NCI-H82 treated with DMSO at 0.1 percent for 48 hours (cell line): ENCODE measurements around the gene PYHIN1.

ENCODE experiments used
- DNase-seq: peaks from one replicate; lab custom pipeline; 2025; ENCODE audit not compliant: unreplicated experiment; lab: John Stamatoyannopoulos, UW

The PYHIN1 gene

DNA sequence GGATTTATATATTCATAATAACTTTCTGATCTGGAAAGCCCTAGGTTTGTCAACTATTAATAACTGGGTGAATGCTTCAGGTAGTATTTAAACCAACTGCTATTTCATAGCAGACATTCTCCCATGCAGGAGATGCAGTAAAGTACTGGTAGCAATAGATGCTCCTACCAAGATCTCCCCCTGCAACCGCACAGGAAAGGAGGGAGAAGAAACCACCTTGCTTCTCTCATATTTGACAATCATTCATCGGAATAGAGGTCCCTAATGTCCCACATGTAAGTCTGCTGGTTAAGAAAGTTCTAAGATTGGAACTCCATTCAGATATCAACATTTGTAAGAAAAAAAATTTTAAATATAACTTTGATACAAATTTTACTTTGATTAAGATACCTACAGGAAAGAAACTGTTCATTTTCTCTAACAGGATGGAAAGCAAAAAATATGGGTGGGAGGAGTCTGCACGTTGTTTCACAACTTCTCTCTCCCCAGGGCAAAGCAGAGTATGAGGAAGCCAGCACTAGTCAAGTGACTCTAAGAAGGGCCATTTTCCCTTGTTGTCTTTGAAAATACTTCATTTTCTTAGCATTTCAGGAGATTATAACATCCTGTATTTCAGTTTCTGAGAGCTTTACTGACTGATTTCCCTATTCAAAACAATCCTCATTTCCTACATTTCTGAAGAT is at the start of gene PYHIN1:
TSS of gene PYHIN1 (plus strand) at position 498 of the 683 bp plus-strand sequence. CDS start 5,359 bp downstream, outside the sequence.
- DNase-seq: no peak

DNA sequence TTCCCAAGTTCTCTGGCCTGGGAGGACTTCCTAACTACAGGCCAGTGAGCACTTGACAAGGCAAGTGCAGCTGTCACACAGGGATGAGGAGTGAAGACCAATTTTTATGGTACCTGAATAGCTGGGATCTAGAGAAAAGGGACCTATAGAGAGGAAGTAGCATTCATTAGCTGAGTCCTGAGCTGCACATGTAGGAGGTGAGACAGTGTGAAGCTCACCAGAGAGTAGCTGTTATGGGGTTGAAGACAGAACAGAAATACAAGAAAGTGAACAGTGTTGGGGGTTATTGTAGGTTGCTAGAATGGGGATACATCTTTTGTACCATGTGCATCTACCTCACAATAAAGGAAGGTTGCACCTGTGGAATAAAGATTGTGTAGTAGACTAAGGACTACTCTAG is 37.7 kb upstream of the PYHIN1 start:
- no peak for DNase-seq

DNA sequence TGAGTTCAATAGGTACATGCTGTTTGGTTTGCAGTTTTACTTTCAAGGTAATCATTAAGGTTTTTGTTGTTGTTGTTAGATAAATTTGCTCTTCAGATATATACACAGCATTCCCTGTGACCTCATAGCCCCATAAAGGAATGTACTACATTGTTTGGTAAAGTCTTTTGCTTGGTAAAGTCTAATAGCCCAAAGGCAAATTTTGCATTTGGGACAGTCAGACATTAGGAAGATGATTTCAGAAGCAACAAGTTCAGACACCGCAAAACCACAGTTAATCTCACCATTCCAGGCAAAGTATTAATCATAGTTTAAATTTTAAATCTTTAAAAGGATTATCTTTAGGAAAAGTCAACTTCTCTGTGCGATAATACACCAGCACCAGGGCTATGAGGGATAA is 32.6 kb upstream of the PYHIN1 start:
- DNase-seq: no peak

DNA sequence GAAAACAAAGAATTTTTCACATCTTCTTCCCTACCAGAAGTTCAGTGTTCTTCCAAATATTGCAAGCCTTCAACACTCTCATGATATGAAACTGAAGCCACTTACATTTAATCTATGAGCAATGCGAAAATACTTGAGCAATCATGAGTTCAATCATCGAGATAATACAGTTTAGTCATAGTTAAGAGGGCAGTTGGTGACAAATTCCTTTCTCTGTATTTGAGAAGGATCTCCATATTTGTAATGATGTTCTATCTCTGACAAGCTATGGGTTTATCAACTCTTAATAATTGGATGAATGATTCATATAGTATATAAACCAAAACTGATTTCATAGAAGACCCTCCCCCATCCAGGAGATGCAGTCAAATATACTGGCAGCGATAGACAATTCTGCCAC is 29.7 kb upstream of the PYHIN1 start:
- DNase-seq: no peak

DNA sequence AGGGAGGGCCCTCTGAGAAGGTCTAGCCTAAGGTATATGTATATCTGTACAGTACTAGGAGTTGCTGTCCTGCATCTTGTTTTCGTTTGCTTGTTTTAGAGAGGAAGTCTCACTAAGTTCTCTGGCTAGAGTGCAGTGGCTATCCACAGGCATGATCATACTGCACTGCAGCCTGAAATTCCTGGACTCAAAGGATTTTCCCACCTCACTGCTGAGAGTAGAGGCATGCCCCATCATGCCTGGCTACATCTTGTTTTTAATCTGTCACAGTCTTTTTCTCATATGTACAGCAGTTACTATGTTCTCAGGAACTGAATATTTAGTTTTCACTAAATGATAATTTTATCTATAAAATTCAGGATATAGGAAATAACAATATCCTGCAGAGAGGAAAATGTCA is 15.3 kb upstream of the PYHIN1 start:
- no peak for DNase-seq

DNA sequence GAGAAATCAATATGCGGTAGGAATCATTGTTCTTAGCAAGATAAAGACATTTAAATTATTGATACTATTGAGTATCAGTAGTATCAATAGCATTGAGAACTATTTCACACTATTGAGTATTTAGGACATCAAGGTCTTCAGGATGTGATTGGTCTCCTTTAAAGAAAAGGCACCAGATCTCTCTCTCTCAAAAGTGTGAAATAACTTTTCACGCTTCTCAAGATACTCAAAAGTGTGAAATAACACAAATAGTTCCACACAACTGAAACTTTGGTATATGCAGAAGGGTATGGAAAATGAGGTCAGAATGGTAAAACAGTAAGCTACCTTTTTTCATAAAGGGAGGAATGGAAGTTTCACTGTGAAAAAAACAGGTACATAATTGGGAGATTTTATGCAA is 6.7 kb upstream of the PYHIN1 start:
- DNase-seq: no peak

DNA sequence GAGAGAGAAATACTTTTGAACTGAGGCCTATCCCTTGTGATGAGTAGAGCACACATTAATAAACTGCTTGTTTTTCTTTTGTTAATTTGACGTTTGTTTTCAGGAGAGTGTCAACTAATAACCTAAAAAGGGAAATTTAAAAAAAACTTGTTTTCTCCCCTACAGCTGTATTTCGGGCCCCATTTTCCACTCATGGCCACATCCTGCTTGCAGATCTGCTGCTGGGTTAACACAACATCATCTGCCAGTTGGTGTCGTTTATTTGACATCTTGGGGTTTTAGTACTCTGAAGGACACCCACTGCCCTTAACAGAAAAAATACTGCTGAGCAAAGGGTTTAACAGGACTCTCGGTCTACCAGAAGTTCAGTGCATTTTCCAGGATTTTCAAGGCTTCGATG is 848 bp upstream of the PYHIN1 start:
- DNase-seq: no peak

DNA sequence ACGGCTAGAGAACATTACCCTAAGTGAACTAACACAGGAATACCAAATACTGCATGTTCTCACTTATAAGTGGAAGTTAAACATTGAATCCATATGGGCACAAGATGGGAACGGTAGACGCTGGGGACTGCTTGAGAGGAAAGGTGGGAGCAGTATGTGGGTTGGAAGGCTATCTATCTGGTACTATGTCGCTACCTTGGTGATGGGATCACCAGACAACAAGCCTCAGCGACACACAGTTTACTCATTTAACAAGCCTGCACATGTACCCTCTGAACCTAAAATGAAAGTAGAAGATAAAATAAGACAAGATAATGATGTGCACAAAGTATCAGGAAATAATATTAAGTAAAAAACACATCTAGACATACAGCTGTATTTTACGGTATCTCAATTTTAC is 819 bp downstream of the PYHIN1 start:
- no peak for DNase-seq

DNA sequence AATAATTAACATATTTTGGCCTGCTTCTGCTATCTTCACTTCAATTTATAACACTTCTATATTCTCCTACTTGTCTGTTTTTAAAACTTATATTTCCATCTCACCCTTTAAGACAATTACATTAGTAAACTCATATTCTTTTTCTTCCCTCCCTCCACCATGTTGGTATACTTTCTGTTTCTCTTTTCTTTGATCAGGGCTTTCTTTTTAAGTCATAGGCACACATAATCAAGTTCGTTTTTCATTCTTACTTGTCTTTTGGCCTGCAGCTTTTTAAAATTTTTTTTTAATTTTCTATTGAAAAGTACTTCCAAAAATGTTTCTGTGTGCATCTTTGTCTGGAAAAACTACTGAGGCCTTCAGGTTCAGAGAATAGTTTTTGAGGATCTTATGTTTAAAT is 2.3 kb downstream of the PYHIN1 start:
- DNase-seq: no peak

DNA sequence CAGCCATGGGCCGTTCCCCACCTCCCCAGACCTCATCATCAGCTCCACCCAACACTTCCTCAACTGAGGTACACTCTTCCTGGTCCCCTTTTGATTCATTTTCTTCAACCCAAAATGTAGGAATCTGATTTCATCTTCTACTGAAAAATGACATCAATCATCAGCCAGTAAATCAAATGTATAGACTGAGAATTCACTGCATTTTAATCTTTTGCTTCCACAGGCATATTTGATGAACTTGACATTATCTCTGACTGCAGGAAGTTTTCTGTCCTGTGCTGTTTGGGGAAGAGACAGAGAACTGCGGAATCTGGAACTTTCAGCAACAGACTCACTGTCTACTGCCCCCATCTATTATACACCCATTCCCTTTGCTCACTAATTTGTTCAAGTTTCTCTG is 7.8 kb downstream of the PYHIN1 start:
- no peak for DNase-seq

DNA sequence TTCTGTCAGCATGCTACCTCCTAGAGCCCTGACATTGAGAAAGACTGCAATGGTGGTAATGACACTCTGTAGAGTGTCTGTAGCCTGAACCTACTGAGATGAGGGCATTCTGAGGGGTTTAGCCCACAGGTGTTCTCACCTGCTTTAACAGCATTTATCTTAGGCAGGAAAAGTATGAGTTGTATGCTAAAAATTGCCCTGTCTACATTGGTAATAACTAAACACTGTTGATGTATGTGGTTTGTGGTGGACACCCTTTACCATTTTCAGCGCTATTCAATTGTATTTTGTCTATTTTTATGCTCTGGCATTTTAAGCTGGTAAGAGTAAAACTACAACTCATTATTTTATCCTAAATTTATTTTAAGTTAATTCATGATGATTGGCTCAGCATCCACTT is 10.0 kb downstream of the PYHIN1 start:
- no peak for DNase-seq

DNA sequence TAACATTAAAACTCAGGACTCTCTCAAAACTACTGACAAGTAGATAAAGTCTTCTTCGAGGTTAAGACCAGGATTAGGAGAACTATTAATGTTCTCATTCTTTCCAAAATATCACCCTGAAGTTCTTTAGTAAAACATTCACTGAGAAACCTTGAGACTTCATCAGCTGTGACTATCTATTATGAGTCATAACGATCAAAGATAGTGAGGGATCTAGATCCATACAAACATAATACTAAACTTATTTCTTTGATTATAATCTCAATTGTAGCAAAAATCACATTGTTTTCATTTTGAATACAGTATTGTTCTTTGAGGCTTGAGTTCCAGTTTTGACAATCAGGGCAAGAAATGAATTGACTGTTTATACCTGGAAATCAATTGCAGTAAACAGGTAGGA is 11.1 kb downstream of the PYHIN1 start:
- no peak for DNase-seq

DNA sequence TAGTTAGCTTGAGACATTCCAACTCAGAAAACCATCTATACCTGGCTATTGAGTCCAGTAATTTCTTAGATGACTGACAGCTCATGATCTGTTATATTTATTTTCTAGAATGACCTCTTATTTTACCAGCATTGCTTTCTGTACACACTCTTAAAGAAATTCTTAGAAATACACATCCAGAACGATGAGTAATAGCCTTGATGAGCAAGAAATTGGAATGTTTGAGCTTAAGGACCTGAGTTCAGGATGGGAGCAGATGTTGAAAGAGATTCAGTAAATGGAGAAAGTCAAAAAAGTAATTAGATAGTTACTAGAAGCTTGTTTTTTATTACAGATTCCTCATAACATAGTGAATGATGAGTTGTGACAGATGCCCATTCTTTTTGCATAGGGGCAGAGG is 11.7 kb downstream of the PYHIN1 start:
- DNase-seq: no peak

DNA sequence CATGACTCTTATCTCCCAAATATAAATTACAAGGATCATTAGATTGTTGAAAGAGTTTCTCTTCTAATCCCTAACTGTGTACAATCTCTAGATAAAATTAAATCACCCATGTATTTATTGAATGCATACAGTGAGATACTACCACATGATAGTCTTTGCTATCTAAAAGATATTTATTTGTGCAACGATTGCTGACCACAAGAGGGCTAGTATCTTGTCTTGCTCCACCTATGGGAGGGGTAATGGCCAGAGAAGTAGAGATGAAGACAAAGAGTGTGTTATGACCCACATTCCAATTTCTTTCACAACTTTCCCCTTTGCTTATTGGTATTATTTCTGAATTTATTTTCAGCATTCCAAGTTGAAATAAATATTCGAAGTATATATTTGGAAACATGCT is 13.7 kb downstream of the PYHIN1 start:
- no peak for DNase-seq

DNA sequence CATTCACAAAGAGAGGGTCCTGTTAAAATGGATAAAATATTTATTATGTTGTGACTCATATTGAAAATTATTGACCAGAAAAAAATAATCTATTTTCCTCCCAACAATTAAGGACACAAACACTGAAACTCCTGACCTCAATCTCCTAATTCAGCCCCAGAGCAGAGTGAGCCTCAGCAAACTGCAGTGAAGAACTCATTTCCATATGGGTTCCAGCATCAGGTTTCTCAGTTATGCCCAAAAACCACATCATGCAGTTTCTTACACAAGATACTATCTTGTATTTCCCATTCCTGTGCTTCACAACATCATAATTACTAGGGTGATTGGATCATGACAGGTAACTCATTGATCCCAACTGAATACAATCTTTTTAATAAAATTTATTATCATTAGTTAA is 15.4 kb downstream of the PYHIN1 start:
- no peak for DNase-seq

DNA sequence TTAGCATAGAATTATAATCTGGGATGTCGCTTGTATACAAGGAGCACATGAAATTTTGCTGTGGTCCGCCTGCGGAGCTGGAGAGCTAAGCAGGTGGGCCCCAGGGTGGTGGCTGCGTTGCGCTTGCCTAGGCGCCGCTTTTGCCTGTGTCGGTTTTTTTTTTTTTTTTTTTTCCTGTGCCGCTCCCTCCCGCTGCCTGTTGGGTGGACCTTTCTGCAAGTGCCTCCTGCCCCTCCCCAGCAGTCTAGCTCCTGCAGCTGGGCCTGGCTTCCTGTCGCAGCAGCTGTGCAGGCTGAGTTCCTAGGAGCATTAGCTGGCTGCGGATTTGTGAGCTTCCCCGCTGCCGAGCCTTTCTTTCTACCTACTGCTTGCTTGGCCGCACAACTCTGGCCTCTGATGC is 20.6 kb downstream of the PYHIN1 start:
- no peak for DNase-seq

DNA sequence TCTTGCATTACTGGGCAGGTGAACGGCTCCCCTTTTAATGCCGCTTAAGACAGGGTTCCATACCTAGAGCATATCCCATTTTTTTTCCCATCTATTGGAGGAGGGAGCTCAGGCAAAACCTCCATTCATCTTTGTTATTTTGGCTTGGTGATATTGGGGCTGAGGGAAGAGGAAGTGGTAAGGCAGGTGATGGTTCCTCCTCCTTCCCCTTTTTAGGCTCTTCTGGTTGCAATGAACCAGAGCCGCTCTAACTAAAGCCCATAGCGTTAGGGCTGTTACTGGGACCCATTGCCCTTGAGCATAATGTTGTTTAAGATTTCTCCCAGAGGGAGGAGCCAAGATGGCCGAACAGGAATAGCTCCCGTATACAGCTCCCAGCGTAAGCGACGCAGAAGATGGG is 21.1 kb downstream of the PYHIN1 start:
- DNase-seq: no peak

DNA sequence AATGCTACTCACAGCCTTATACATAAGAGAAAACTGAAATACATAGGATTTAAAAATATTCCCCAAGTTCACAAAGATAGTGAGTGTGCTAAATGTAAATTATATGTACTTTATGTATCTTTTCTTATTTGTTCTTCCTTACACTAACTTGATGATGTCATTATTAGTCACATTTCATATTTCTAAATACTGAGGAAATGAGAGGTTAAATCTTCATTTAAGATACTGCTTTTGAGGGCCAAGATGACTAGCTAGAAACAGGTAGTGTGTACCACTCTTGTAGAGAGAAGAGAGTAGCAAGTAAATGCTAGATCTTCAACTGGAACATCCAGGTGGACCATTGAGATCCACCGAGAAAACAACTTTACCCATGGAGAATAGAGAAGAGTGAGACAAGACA is 29.8 kb downstream of the PYHIN1 start:
- no peak for DNase-seq

DNA sequence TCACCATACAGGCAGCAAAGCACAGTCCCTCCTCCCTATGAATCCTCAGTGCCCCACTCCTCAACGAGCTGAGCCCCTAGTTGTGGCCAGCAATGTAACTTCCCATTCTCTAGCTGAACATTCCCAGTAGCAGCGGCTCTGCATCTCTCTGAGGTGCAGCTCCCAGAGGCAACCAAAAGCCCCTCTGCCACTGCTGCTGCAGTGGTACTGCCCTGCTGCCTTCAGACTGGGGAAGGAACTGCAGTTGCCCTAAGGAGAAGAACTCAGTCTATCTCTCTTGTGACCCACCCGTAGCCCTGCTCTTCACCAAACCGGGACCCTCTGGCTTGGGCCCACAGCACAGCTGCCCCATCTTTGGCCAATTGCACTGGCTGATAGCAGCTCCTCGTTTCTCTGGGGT is 31.6 kb downstream of the PYHIN1 start:
- no peak for DNase-seq

DNA sequence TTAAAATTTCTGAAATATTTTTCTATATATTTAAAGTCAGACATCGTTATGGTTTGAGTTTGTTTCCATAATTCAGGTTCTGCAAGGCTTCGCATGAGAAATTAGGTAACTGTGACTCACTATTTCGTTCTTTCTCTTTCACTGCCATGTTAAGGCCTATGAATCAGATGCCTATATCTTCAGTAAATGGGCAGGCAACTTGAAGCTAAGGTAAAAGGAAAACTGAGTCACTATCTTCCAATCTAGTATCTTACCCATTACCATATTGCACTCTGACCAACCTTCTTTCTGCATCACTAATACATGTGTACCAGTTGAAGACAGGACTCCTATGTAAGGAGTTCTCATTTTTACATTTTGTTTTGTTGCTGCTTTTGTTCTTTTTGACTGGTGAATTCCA is 37.8 kb downstream of the PYHIN1 start:
- DNase-seq: no peak

DNA sequence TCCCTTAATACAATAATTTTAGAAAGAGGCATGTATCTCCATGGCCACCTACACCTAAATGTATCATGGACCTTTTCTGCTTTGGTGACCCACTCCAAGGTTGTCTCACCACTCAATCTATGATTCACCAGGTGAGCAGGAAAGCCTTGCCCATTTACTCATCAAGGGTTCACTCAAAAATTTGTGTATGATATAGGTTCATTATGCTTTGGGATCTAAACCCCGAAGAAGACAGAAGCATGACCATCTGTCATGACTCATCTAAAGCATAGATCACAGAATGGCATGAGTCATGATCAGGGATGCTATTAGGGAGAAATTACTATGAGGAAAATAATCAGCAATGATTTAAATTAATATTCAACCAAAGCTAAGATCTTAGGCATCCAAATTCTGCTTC is 38.5 kb downstream of the PYHIN1 start:
- no peak for DNase-seq

DNA sequence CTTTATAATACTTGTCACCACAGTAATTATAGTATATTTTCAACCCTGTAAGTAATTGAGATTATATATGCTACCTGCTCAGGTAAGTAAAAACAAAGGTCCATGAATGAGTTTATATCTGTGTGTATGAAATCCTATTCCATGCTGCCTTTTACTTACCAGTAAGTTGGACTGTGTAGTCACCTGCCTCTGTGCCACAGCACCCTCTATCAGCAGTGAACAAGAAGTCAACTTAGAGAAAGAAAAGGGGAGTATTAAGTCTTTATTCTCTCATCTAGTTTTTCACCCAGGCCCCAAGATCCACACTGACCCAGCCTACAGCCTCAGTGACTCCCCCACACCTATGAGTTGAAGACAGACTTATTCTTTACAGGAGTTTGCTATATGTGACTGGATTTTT is 41.5 kb downstream of the PYHIN1 start:
- DNase-seq: no peak

DNA sequence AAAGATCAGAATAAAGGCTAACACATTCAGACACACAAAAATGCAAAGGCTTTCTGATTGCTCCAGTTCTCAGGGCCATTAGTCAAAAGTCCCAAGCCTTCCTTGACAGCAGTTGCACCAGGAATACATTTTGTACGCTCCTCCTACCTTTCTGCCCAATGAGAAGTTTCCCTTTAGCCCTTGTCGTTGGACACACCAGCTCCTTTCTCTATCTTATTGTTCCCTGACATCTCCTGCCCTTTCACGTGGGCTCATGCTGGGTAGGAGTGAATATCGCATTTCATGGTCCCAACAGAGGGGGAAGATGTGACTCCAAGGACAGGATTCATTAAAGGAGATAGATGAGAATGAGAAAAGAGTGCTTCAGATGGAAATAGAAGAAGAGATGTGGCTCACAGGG is 44.9 kb downstream of the PYHIN1 start:
- DNase-seq: no peak

DNA sequence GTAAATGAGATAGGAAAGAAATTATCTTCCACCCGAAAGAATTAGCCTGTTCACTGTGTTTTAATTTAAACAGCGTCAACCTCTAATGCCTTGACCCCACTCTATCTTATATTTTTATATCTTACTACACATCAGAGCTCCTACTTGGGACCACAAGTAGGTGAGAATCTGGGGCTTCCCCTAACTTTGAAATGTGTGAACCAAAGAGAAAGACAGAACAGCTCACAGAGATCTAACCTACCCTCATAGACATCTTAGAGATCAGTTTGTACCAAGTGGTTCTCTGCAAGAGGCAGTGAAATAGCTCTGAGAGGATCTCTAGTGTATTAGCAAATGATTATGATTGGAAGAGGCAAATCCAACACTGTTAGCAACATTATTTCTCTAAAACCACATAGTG is 47.4 kb downstream of the PYHIN1 start:
- no peak for DNase-seq
